Liver (tissue), 9 donors: ENCODE measurements around the gene BRD9. TPM values are rescaled to one million over a fixed set of nuclear protein-coding genes. Genes with fewer than 3 reads are reported as not detected.

Experiments
- DNase-seq: peaks from one replicate; pipeline ENCODE4 v3.0.0-alpha.2; 2017; ENCODE audit warnings: low spot score
- H3K27ac ChIP-seq, 2 donors: one replicate each; pipeline ENCODE4 v1.7.0; 2013; ENCODE audit warnings: inconsistent platforms in 2 of 2, low read length in 2 of 2, control low read depth in 1 of 2, low read depth in 1 of 2, mild to moderate bottlenecking in 1 of 2
- H3K27me3 ChIP-seq, 4 donors: one replicate each; pipeline versions ENCODE4 v1.6.1 to v1.7.0; 2013; ENCODE audit warnings: low read length in 3 of 4, inconsistent platforms in 1 of 4, mild to moderate bottlenecking in 1 of 4, moderate library complexity in 1 of 4; ENCODE audit not compliant: control insufficient read depth in 4 of 4, insufficient read depth in 4 of 4
- H3K36me3 ChIP-seq, 4 donors: one replicate each; pipeline versions ENCODE4 v1.6.1 to v1.7.0; 2013; ENCODE audit warnings: low read length in 3 of 4, mild to moderate bottlenecking in 3 of 4, low read depth in 1 of 4, moderate library complexity in 1 of 4; ENCODE audit not compliant: control insufficient read depth in 4 of 4, insufficient read depth in 3 of 4
- H3K4me1 ChIP-seq, 4 donors: one replicate each; pipeline versions ENCODE4 v1.6.1 to v1.7.0; 2013; ENCODE audit warnings: low read length in 3 of 4, mild to moderate bottlenecking in 3 of 4, moderate library complexity in 1 of 4; ENCODE audit not compliant: control insufficient read depth in 4 of 4, insufficient read depth in 4 of 4
- H3K4me3 ChIP-seq, 3 donors: one replicate each; pipeline versions ENCODE4 v1.6.1 to v1.7.0; 2013; ENCODE audit warnings: low read length in 3 of 3, control low read depth in 1 of 3, low read depth in 1 of 3, mild to moderate bottlenecking in 1 of 3
- H3K9ac ChIP-seq, 2 donors: one replicate each; pipeline ENCODE4 v1.7.0; 2013; ENCODE audit warnings: low read length in 2 of 2, mild to moderate bottlenecking in 2 of 2, moderate library complexity in 2 of 2, control low read depth in 1 of 2, low read depth in 1 of 2
- H3K9me3 ChIP-seq, 4 donors: one replicate each; pipeline versions ENCODE4 v1.6.1 to v1.7.0; 2013; ENCODE audit warnings: low read length in 3 of 4; ENCODE audit not compliant: control insufficient read depth in 4 of 4
- ATF3 ChIP-seq: IDR thresholded peaks from 2 replicates; pipeline ENCODE4 v1.6.1; 2016; ENCODE audit warnings: antibody characterized with exemption
- EGR1 ChIP-seq, 2 donors: IDR thresholded peaks; 2 replicates each; pipeline ENCODE4 v1.6.1; 2016 to 2018; ENCODE audit warnings: antibody characterized with exemption in 2 of 2, low read depth in 2 of 2
- FOXA1 ChIP-seq: IDR thresholded peaks from 2 replicates; pipeline ENCODE4 v1.6.1; 2016; ENCODE audit warnings: antibody characterized with exemption
- FOXA2 ChIP-seq: IDR thresholded peaks from 2 replicates; pipeline ENCODE4 v1.6.1; 2016; ENCODE audit warnings: antibody characterized with exemption
- GABPA ChIP-seq, 2 donors: IDR thresholded peaks in 1 of 2; conservative IDR thresholded peaks in 1 of 2; 2 replicates each; pipeline ENCODE4 v1.6.1; 2016; ENCODE audit warnings: antibody characterized with exemption in 2 of 2, mild to moderate bottlenecking in 1 of 2, moderate library complexity in 1 of 2
- HNF4A ChIP-seq, 2 donors: conservative IDR thresholded peaks; 2 replicates each; pipeline ENCODE4 v1.6.1; 2016; ENCODE audit warnings: antibody characterized with exemption in 2 of 2, mild to moderate bottlenecking in 2 of 2
- HNF4G ChIP-seq: IDR thresholded peaks from 2 replicates; pipeline ENCODE4 v1.6.1; 2016; ENCODE audit warnings: antibody characterized with exemption
- JUND ChIP-seq, 2 donors: IDR thresholded peaks; 2 replicates each; pipeline ENCODE4 v1.6.1; 2016; ENCODE audit warnings: antibody characterized with exemption in 2 of 2
- MAX ChIP-seq: IDR thresholded peaks from 2 replicates; pipeline ENCODE4 v1.6.1; 2016; ENCODE audit warnings: antibody characterized with exemption
- NR2F2 ChIP-seq: IDR thresholded peaks from 2 replicates; pipeline ENCODE4 v1.6.1; 2016; ENCODE audit warnings: antibody characterized with exemption
- RAD21 ChIP-seq, 2 donors: IDR thresholded peaks; 2 replicates each; pipeline ENCODE4 v1.6.1; 2016; ENCODE audit warnings: antibody characterized with exemption in 2 of 2, mild to moderate bottlenecking in 2 of 2
- RXRA ChIP-seq, 2 donors: IDR thresholded peaks; 2 replicates each; pipeline ENCODE4 v1.6.1; 2017 to 2018; ENCODE audit warnings: antibody characterized with exemption in 2 of 2, mild to moderate bottlenecking in 1 of 2
- SP1 ChIP-seq: IDR thresholded peaks from 2 replicates; pipeline ENCODE4 v1.6.1; 2018; ENCODE audit warnings: antibody characterized with exemption, mild to moderate bottlenecking
- TAF1 ChIP-seq: conservative IDR thresholded peaks from 2 replicates; pipeline ENCODE4 v1.6.1; 2016; ENCODE audit warnings: antibody characterized with exemption, mild to moderate bottlenecking
- YY1 ChIP-seq: IDR thresholded peaks from 2 replicates; pipeline ENCODE4 v1.6.1; 2016; ENCODE audit warnings: antibody characterized with exemption, mild to moderate bottlenecking
- ZBTB33 ChIP-seq: IDR thresholded peaks from 2 replicates; pipeline ENCODE4 v1.6.1; 2016; ENCODE audit warnings: antibody characterized with exemption
- WGBS: extraction: QIAGEN DNeasy Blood & Tissue Kit; methylation state at CpG from one replicate; pipeline ENCODE4 v1.1.7; 2013; 5-methylcytosine and 5-hydroxymethylcytosine counted together
- polyA plus RNA-seq, 2 donors: library from polyadenylated mRNA; stranded (reverse) in 1 of 2; unstranded in 1 of 2; fragments of 200-250 nt in 1 of 2; fragments of >200 nt in 1 of 2; fragmentation: Nextera tagmentation in 1 of 2; extraction: Ambion mirVana in 1 of 2; gene quantifications; one replicate each; pipeline versions ENCODE4 v1.2.1 to v1.2.3, GENCODE V29; 2013 to 2015
- total RNA-seq, 2 donors: library from RNA; depleted of rRNA; stranded (reverse); fragments of >200 nt; gene quantifications; one replicate each; pipeline ENCODE4 v1.2.3, GENCODE V29; 2014
- TF ChIP-seq, protein P1 (sequence below): fragments of 150-350 bp; IDR thresholded peaks from 2 replicates; pipeline ENCODE4 v1.5.1; 2017; ENCODE audit warnings: improper control_type of control experiment, low read depth, low read length; ENCODE audit not compliant: missing input control
- TF ChIP-seq, protein P2 (sequence below): IDR thresholded peaks from 2 replicates; pipeline ENCODE4 v1.6.1; 2016; ENCODE audit warnings: antibody characterized with exemption, mild to moderate bottlenecking
- donor health status: healthy.
- donor health status: healthy.
- donor health status: healthy.
- donor health status: healthy.
- donor health status: healthy.

BRD9 gene
- total and polyA plus RNA-seq, 4 donors: 7.0 to 17.7 (median 9.5) TPM

GRCh38 chr5:908172-908571 lies 15.6 kb upstream of the BRD9 start (continued):
- TF ChIP-seq RXRA (IDR thresholded peaks at IDR 0.05): no peak
- no peak for TF ChIP-seq GABPA (IDR thresholded peaks at IDR 0.05 in 1 of 2, conservative IDR thresholded peaks at IDR 0.05 in 1 of 2)
- no peak for TF ChIP-seq FOXA1
- TF ChIP-seq YY1: no peak

GRCh38 chr5:907366-907910 lies 14.8 kb upstream of the BRD9 start:
- Histone ChIP-seq H3K4me3 (no peak overlapping the region), H3K36me3 (no peaks in the 10 kb centered on the region), H3K9me3 (no peaks in the 10 kb centered on the region), H3K27ac (no peak overlapping the region), H3K4me1 (no peaks in the 10 kb centered on the region), H3K9ac (no peak overlapping the region), H3K27me3 (no peaks in the 10 kb centered on the region)
- TF ChIP-seq EGR1 (IDR thresholded peaks at IDR 0.05; ENCODE audit: low read depth in 2 of 2): no peak
- TF ChIP-seq MAX: no peak
- TF ChIP-seq YY1: no peak
- TF ChIP-seq GABPA (IDR thresholded peaks at IDR 0.05 in 1 of 2, conservative IDR thresholded peaks at IDR 0.05 in 1 of 2): no peak
- no peak for TF ChIP-seq JUND (IDR thresholded peaks at IDR 0.05)
- TF ChIP-seq RXRA (IDR thresholded peaks at IDR 0.05): no peak
- no peak for TF ChIP-seq SP1
- TF ChIP-seq HNF4G: no peak
- no peak for TF ChIP-seq TAF1
- TF ChIP-seq FOXA2: no peak
- no peak for TF ChIP-seq FOXA1
- TF ChIP-seq NR2F2: no peak
- no peak for TF ChIP-seq ATF3
- no peak for TF ChIP-seq RAD21 (IDR thresholded peaks at IDR 0.05)
- TF ChIP-seq, protein P1, sequence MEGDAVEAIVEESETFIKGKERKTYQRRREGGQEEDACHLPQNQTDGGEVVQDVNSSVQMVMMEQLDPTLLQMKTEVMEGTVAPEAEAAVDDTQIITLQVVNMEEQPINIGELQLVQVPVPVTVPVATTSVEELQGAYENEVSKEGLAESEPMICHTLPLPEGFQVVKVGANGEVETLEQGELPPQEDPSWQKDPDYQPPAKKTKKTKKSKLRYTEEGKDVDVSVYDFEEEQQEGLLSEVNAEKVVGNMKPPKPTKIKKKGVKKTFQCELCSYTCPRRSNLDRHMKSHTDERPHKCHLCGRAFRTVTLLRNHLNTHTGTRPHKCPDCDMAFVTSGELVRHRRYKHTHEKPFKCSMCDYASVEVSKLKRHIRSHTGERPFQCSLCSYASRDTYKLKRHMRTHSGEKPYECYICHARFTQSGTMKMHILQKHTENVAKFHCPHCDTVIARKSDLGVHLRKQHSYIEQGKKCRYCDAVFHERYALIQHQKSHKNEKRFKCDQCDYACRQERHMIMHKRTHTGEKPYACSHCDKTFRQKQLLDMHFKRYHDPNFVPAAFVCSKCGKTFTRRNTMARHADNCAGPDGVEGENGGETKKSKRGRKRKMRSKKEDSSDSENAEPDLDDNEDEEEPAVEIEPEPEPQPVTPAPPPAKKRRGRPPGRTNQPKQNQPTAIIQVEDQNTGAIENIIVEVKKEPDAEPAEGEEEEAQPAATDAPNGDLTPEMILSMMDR: no peak
- no peak for TF ChIP-seq ZBTB33
- no peak for TF ChIP-seq HNF4A (conservative IDR thresholded peaks at IDR 0.05)
- TF ChIP-seq, protein P2, sequence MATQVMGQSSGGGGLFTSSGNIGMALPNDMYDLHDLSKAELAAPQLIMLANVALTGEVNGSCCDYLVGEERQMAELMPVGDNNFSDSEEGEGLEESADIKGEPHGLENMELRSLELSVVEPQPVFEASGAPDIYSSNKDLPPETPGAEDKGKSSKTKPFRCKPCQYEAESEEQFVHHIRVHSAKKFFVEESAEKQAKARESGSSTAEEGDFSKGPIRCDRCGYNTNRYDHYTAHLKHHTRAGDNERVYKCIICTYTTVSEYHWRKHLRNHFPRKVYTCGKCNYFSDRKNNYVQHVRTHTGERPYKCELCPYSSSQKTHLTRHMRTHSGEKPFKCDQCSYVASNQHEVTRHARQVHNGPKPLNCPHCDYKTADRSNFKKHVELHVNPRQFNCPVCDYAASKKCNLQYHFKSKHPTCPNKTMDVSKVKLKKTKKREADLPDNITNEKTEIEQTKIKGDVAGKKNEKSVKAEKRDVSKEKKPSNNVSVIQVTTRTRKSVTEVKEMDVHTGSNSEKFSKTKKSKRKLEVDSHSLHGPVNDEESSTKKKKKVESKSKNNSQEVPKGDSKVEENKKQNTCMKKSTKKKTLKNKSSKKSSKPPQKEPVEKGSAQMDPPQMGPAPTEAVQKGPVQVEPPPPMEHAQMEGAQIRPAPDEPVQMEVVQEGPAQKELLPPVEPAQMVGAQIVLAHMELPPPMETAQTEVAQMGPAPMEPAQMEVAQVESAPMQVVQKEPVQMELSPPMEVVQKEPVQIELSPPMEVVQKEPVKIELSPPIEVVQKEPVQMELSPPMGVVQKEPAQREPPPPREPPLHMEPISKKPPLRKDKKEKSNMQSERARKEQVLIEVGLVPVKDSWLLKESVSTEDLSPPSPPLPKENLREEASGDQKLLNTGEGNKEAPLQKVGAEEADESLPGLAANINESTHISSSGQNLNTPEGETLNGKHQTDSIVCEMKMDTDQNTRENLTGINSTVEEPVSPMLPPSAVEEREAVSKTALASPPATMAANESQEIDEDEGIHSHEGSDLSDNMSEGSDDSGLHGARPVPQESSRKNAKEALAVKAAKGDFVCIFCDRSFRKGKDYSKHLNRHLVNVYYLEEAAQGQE: no peak
- WGBS: 96% methylated on average over 7 of the region's 7 CpGs
- DNase-seq: no peak
